ENCODE results near the gene MYO18B.

MYO18B gene

GRCh38 chr22:25883482-25884033 lies 141.6 kb downstream of the MYO18B start:
- DNase-seq (ENCODE audit: low read depth) = no peak
- no peak overlapping the region for H3K4me3 ChIP-seq (ENCODE audit: low read depth, low read length)
- TF ChIP-seq CTCF (IDR thresholded peaks at IDR 0.05; ENCODE audit: low read depth, low read length, missing control alignments) = no peak

DNA sequence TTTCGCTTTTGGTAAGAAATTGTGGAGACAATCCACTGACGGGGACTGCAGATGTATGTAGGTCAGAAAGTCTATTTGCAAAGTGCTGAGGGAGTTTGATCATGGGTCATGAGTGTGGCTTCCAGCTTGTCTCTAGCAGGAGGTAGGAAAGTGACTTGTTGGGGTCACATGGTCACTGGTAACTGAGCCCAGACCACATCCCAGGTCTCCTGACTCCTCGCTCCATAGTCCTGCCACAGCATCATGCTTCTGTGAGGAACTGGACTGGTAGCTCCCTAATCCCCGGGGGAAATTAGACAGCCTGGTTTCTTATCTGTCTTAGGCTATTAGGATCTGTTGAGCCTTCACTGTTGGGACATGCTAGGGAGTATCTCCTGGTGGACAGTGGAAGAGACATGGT lies 142.1 kb downstream of the MYO18B start:
- no peak for DNase-seq (ENCODE audit: low read depth)
- no peak for TF ChIP-seq CTCF (IDR thresholded peaks at IDR 0.05; ENCODE audit: low read depth, low read length, missing control alignments)

DNA sequence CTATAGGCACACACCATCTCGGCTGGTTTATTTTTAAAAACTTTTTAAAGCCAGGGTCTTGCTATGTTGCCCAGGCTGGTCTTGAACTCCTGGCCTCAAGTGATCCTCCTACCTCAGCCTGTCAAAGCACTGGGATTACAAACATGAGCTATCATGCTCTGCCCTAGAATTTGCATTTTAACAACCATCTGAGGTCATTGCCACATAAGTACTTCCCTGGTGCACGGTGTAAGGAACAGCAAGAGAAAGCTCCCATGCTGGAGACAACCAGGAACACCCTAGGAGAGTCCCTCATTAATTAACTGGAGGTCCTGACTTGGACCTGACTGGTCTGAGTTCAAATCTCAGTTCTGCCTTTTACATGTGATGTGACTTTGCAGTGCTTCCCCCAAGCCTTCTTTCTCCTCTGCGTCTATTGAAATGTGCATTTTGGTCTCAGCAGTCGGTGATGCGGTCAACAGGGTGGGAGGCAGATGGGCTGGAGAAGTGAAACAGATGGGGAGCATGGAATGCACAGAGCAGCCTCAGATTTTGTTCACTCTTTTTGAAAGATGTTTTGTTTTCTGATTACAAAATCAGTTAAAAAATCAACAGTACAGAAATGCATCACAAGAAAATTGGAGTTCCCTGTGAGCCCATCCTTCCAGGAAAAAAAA lies 146.5 kb downstream of the MYO18B start:
- no peak overlapping the region for H3K4me3 ChIP-seq (ENCODE audit: low read depth, low read length)
- no peak for DNase-seq (ENCODE audit: low read depth)
- no peak for TF ChIP-seq CTCF (IDR thresholded peaks at IDR 0.05; ENCODE audit: low read depth, low read length, missing control alignments)

More for the DNA sequence above, 142.1 kb downstream of the MYO18B start:
- no peak overlapping the region for H3K4me3 ChIP-seq (ENCODE audit: low read depth, low read length)

- no peak for TF ChIP-seq CTCF (IDR thresholded peaks at IDR 0.05; ENCODE audit: low read depth, low read length, missing control alignments)
- DNase-seq (ENCODE audit: low read depth) = no peak
- H3K4me3 ChIP-seq (ENCODE audit: low read depth, low read length) = no peak overlapping the region
These were observed 148.7 kb downstream of the MYO18B start for GRCh38 chr22:25890651-25891050.

DNA sequence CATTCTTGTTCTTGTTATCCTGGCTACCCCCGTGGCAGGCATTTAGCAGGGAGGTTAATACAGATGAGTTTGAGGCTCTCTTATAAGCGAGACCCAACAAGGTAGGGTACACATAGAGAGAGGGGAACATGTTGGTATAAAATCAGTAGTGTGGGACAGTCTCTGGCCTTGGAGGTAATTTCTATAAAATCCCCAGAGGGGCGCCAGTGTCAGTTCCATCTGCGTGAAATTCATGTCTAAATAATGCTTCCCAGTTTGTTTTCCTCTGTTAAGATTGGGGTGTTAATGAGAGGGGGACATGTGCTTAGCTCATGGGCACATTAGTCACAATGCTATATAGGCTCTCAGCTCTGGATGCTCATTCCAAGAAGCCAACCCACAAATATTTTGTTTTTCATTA lies 150.7 kb downstream of the MYO18B start:
- TF ChIP-seq CTCF (IDR thresholded peaks at IDR 0.05; ENCODE audit: low read depth, low read length, missing control alignments) = no peak
- no peak overlapping the region for H3K4me3 ChIP-seq (ENCODE audit: low read depth, low read length)
- DNase-seq (ENCODE audit: low read depth) = no peak

DNA sequence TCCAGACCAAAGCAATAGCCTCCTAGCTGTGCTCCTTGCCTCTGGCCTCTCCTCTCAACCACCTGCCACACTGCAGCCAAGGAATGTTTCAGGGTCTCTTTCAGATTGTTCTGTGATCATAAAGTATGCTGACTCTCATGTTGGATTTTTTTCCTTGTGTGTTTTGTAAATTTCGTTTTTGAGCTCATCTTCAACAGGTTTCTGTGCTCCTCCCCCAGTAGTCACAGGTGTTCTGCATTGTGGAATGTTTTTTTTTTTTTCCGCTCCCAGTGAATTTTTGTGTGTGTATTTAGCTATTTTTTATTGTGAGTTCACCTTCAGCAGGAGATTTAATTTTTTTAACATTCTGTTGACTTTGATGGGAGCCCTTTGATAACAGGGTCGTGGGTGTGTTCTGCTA lies 153.7 kb downstream of the MYO18B start:
- no peak for TF ChIP-seq CTCF (IDR thresholded peaks at IDR 0.05; ENCODE audit: low read depth, low read length, missing control alignments)
- no peak overlapping the region for H3K4me3 ChIP-seq (ENCODE audit: low read depth, low read length)
- no peak for DNase-seq (ENCODE audit: low read depth)

- H3K4me3 ChIP-seq (ENCODE audit: low read depth, low read length) = no peak overlapping the region
- TF ChIP-seq CTCF (IDR thresholded peaks at IDR 0.05; ENCODE audit: low read depth, low read length, missing control alignments) = peak; percentile 43
- DNase-seq (ENCODE audit: low read depth) = no peak
These were observed 154.1 kb downstream of the MYO18B start for GRCh38 chr22:25896098-25896497.

All from GM12864 (cell line).